HG03342 (cell line): ENCODE data around the gene NRG3.
"Not testable (repeated sequence)": the region's sequence is repeated elsewhere in the genome, so short reads cannot be mapped to it uniquely, and the experiment has no call there.

Experiments
- ATAC-seq: cut with Tn5 transposase; IDR thresholded peaks from one replicate; pipeline ENCODE4 v1.9.1; 2021; ENCODE audit warnings: mild to moderate bottlenecking, moderate library complexity; ENCODE audit not compliant: unreplicated experiment

The NRG3 gene

DNA sequence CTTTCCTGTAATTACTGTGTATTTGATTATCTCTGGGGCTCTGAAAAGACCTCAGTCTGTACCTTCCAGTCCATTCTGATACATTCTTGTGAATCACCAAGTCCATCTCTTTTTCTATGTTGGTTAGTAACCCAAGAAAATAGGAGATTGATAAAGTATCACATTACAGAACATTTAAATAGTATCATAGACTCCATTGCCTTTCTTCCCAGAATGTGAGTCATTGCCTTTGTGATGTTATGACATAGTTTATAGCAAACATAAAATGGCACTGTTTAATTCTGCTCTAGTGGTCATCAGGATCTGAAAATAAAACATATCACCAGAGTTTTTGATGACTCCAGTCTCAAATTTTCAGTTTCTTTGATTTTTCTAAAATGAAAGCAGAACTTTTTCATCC, 78.4 kb downstream of the NRG3 start:
- ATAC-seq, result no peak

DNA sequence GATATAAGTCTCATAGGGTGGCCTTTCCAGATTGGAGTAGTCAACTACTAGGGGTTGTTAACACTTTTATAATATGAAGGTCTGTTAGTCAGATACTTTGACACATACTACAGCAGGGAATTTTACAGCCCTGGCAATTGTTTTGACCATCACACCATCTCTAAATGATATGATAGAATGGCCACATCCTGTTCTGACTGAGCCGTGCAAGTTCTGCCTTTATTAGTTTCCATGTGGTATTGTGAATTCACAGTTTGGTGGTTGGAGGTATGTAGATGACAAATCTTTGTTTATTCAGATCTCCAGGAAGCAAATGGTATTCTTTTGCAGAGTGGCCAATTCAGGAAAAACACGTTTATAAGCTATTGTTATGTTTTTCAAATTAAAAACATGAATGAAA, 83.0 kb downstream of the NRG3 start:
- ATAC-seq, result no peak

DNA sequence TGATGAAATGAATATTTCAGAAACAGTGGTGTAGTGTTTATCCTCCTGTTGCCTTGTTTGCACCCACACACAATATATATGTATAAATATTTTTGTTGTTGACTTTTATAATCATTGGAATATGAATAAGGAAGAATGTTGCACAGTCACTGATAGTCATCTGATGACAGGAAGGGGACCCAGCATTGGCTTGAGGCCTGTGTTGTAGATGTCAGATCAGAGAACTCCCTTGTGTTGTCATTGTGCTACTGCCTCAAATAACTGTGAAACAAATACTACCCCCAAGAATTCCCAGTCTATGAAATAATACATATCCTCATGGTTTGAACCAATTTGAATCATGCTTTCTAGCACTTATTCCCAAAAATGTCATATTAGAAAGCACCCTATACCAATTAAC, 84.0 kb downstream of the NRG3 start:
- ATAC-seq, result no peak

DNA sequence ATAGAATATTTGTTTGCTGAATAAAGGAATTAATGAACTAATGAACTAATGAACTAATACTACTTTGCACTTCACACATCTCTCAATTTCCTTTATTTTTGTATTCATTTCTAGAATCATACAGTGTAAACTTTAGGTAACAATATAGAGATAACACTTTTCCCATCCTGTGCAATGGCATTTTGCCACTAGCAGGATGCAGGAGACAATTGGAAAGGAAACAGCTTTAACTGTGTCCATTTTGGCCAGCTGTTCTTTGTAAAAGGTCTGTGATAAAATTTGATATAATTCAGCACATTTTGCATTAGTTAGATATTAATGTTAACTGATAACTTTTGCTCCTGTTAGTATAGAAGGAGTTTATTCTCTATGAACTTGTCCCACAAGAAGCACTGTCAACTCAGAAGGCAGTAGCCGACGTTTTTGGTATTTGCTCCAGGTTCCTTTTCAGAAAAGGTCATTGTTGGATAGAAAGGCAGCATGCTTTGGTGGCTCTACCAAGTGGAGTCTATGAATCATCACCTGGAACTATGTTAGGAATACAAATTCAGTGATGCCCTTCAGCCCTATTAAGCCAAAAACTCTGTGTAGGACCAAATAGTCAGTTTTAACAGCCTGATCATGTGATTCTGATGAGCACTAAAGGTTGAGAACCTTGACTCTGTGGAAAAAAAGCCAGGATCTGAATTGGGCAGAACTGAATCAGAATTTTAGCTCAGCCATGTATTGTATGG, 86.6 kb downstream of the NRG3 start:
- no peak for ATAC-seq

DNA sequence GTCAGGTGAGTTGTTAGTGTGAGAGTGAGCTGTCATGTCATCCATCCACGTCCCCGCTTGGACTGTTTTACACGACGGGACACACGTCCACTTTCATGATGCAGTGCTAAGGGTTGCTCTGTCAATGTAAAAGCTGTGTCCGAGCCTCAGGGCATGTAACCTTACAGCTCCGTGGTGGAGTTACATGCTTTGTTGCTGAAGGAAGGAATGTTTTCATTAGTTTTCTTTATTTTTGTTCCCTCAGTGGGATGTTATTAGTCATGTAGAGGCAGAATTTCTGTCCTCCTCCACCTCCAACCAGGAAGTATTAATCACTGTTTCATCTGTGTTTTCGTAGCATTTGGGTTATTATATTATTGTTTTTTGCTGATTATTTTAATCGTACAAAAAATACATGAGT, 88.6 kb downstream of the NRG3 start:
- ATAC-seq, result no peak

GRCh38 chr10:81967716-81968115, 92.7 kb downstream of the NRG3 start:
- ATAC-seq, result no peak

- no peak for ATAC-seq
These were observed 94.1 kb downstream of the NRG3 start for GRCh38 chr10:81969136-81969535.

GRCh38 chr10:81978238-81978637, 103.2 kb downstream of the NRG3 start:
- ATAC-seq, result no peak

- ATAC-seq, result no peak
These were observed 106.7 kb downstream of the NRG3 start for GRCh38 chr10:81981724-81982123.

DNA sequence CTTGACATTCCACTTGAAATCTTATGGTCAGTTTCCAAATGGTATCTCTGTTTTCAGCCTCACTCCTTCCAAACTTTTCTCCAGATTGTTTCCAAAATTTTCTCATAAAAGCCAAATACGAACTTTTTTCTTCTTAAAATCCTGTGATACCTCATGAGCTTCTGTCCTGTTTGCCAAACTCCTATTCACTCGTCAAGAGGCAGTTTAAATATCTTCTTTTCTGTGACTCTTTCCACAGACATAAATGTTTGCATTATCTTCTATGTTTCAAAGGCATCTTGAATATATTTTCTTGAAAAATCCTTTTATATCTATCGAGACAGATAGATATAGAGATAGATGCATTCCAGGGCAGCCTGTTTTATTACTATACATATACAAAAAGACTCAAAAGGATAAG, 109.4 kb downstream of the NRG3 start:
- no peak for ATAC-seq

- ATAC-seq, result no peak
These were observed 120.3 kb downstream of the NRG3 start for GRCh38 chr10:81995254-81995653.

- ATAC-seq, result no peak
These were observed 121.9 kb downstream of the NRG3 start for GRCh38 chr10:81996927-81997326.

DNA sequence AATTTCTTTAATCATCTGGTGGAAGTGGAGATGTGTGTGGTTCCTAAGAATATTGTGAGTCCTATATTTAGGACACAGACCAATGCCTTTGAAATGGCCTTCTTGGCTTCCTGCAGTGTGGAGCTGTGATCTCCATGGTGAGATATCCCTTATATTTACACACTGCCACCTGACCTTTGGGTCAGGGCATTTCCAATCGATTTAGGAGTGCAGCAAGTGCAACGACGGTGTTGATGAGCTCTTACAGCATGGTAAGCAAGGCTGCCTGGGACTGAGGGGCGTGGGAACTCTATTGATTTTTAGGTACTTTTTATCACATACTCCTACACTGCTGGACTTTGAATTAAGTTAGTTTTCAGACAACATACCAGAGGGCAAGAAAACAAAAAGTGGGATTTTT, 146.0 kb downstream of the NRG3 start:
- no peak for ATAC-seq

DNA sequence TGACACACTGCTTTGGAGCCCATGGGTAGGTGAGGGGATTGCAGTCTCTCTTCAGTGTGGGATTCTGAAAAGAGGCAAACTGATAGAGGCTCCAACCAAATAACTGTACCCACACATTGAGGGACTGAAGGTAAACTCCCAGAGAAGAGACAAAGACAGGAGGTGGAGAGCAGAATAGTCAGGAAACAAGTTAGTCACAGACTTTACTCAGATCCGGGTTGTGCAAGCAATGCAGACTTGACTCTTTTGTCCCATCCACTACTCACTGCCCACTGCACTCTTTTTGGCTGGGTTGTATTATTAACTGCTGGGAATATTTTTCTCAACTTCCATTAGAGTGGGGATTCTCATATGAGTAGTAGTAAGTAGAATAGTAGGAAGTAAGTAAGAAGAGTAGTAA, 152.7 kb downstream of the NRG3 start:
- ATAC-seq, result no peak

GRCh38 chr10:82037076-82037475, 162.1 kb downstream of the NRG3 start:
- ATAC-seq, result no peak

GRCh38 chr10:82038587-82038986, 163.6 kb downstream of the NRG3 start:
- ATAC-seq, result no peak

- no peak for ATAC-seq
These were observed 165.3 kb downstream of the NRG3 start for GRCh38 chr10:82040336-82040735.

DNA sequence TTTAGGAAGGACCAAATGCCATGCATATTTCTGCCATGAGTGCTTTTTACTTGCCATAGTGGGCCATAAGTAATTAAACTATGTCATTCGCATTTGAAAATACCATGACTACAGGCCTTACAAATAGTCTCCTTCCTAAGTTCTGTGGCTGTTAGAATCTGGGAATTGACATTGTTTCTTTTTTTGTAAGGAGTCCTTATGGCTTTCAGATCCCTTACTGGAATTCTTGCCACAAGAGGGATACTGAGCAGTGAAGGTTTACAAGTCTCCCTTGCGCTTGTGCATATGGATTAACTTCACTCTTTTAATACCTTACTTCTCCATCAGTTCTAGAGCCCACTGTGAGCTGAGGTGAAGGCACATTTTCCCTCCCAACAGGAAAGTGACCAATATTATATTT, 166.0 kb downstream of the NRG3 start:
- no peak for ATAC-seq

DNA sequence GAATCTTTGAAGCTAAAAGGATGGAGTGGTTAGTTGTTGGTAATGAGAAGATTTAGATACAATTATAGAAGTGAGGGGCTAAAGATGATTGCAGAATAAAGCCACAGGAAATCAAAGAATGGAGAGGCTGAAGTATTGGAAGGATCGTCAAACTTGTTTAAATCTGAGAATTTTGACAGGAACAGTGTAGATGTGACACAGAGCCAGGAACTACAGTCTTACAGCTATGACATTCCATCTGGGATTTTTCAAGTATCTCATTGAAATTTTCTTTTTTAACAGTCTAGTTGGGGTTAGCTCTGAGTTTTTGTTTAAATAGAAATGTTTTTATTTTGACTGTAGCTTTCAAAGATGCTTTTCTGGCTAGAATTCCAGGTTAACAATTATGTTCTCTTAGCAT, 181.4 kb downstream of the NRG3 start:
- ATAC-seq, result no peak

DNA sequence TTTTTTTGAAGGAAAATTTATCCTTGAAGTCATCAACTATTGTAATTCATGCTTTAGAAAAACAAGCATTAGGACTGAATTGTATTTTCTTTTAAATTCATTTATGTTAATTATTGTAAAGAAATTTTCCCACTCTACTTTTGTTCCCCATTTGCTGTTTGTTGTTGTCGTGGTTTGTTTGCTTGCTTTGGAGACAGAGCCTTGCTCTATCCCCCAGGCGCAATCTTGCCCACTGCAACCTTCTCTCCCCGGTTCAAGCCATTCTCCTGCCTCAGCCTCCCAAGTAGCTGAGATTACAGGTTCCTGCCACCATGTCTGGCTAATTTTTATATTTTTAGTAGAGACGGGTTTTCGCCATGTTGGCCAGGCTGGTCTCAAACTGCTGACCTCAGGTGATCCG, 192.2 kb downstream of the NRG3 start:
- not testable (repeated sequence) for ATAC-seq

- ATAC-seq, result no peak
These were observed 193.5 kb downstream of the NRG3 start for GRCh38 chr10:82068501-82068900.

DNA sequence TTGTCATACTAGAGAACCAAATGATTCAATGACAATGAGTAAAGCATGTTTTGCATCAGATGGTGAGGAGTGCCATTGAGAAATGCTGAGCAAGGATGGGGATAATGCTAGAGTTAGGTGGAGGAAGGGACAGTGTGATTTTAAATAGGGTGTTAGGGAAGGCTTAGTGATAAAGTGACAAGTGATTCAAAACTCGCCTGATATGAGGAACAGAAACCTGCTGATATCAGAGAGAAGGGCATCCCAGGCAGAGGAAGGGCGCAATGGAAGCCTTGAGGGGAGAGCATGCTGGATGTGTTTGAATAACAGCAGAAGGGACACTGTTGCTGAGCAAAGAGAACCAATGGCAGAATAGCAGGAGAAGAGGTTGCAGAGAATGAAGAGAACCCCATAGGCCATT, 196.2 kb downstream of the NRG3 start:
- ATAC-seq, result peak; percentile 58

GRCh38 chr10:82072124-82072523, 197.1 kb downstream of the NRG3 start:
- ATAC-seq, result no peak
